Activated naive CD8-positive, alpha-beta T cell treated with anti-CD3 and anti-CD28 coated beads, Interleukin-2, amount 10 ng/mL, durations not matched to agents 7 days and 5 days (primary cell): Measurements from ENCODE around the gene C2orf76. TPM values are rescaled to one million over a fixed set of nuclear protein-coding genes. Genes with fewer than 3 reads are reported as not detected.
"Not testable (repeated sequence)": the region's sequence is repeated elsewhere in the genome, so short reads cannot be mapped to it uniquely, and the experiment has no call there.

Experiments used
- ATAC-seq: fragments of 150-1000 bp; cut with Tn5 transposase; one replicate; pipeline ENCODE4 v1.10.0; 2021; ENCODE audit warnings: low read depth, moderate library complexity
- POLR2A ChIA-PET: fragments of 350-600 bp; sonication (Branson Sonifier 250); formaldehyde crosslinking; loops from one replicate; lab custom pipeline; 2021; ENCODE audit warnings: antibody characterized with exemption; lab: Charles Lee
- DNase-seq: peaks from one replicate; pipeline ENCODE4 v3.0.0; 2021
- H3K27ac Mint-ChIP-seq: one replicate; pipeline ENCODE4 v1.8.0; 2022; ENCODE audit warnings: mild to moderate bottlenecking, mixed read lengths
- H3K27me3 Mint-ChIP-seq: one replicate; pipeline ENCODE4 v1.8.0; 2022; ENCODE audit warnings: mild to moderate bottlenecking, moderate library complexity, mixed read lengths
- H3K36me3 Mint-ChIP-seq: one replicate; pipeline ENCODE4 v1.8.0; 2021; ENCODE audit warnings: mild to moderate bottlenecking, mixed read lengths
- H3K4me1 Mint-ChIP-seq: one replicate; pipeline ENCODE4 v1.8.0; 2021; ENCODE audit warnings: mixed read lengths
- H3K4me3 Mint-ChIP-seq: one replicate; pipeline ENCODE4 v1.8.0; 2022; ENCODE audit warnings: mild to moderate bottlenecking, moderate library complexity, mixed read lengths
- H3K9me3 Mint-ChIP-seq: one replicate; pipeline ENCODE4 v1.8.0; 2021; ENCODE audit warnings: mixed read lengths
- total RNA-seq, 2 experiments: library from RNA; stranded (reverse); gene quantifications; one replicate each; pipeline ENCODE4 v1.2.3, GENCODE V29; 2021

C2orf76 gene
- total RNA-seq, 2 experiments from 2014 or later: 6.4 to 7.5 TPM

- H3K27me3 Mint-ChIP-seq: no peaks in the 10 kb centered on the region
- no peaks in the 10 kb centered on the region for H3K36me3 Mint-ChIP-seq
- H3K4me3 Mint-ChIP-seq: no peak overlapping the region
- no peaks in the 10 kb centered on the region for H3K9me3 Mint-ChIP-seq
- no peak for DNase-seq
- no peak for ATAC-seq
- H3K4me1 Mint-ChIP-seq: no peaks in the 10 kb centered on the region
- POLR2A ChIA-PET: no interaction called here
- H3K27ac Mint-ChIP-seq: no peak overlapping the region
These were observed 87.7 kb downstream of the C2orf76 start for GRCh38 chr2:119278946-119279345.

- POLR2A ChIA-PET, H3K4me3 Mint-ChIP-seq, H3K9me3 Mint-ChIP-seq, H3K4me1 Mint-ChIP-seq, ATAC-seq, DNase-seq, H3K36me3 Mint-ChIP-seq, H3K27ac Mint-ChIP-seq, H3K27me3 Mint-ChIP-seq: not testable (repeated sequence)
These were observed 88.2 kb downstream of the C2orf76 start for GRCh38 chr2:119278385-119278784.

GRCh38 chr2:119276864-119277263, 89.8 kb downstream of the C2orf76 start:
- no peaks in the 10 kb centered on the region for H3K27me3 Mint-ChIP-seq
- H3K9me3 Mint-ChIP-seq: no peaks in the 10 kb centered on the region
- ATAC-seq (no peak), DNase-seq (no peak)
- no peaks in the 10 kb centered on the region for H3K4me1 Mint-ChIP-seq
- no peak overlapping the region for H3K4me3 Mint-ChIP-seq
- H3K36me3 Mint-ChIP-seq: no peaks in the 10 kb centered on the region
- POLR2A ChIA-PET: no interaction called here
- H3K27ac Mint-ChIP-seq: no peak overlapping the region

GRCh38 chr2:119267604-119268003, 99.0 kb downstream of the C2orf76 start:
- Mint-ChIP-seq H3K4me3 (no peak overlapping the region), H3K27ac (no peak overlapping the region), H3K36me3 (no peaks in the 10 kb centered on the region), H3K4me1 (no peaks in the 10 kb centered on the region), H3K9me3 (no peaks in the 10 kb centered on the region), H3K27me3 (peaks cover 10% of the 10 kb centered on the region)
- no peak for ATAC-seq
- DNase-seq: no peak
- POLR2A ChIA-PET: no interaction called here

GRCh38 chr2:119266091-119266589, 100.5 kb downstream of the C2orf76 start:
- H3K9me3 Mint-ChIP-seq: no peaks in the 10 kb centered on the region
- H3K27ac Mint-ChIP-seq: no peak overlapping the region
- H3K36me3 Mint-ChIP-seq: no peaks in the 10 kb centered on the region

GRCh38 chr2:119265693-119266066, 101.0 kb downstream of the C2orf76 start:
- no peaks in the 10 kb centered on the region for H3K36me3 Mint-ChIP-seq
- H3K27ac Mint-ChIP-seq: no peak overlapping the region
- H3K9me3 Mint-ChIP-seq: no peaks in the 10 kb centered on the region
- POLR2A ChIA-PET: no interaction called here
- DNase-seq (no peak), ATAC-seq (no peak)
- peaks cover 10% of the 10 kb centered on the region for H3K27me3 Mint-ChIP-seq
- H3K4me1 Mint-ChIP-seq: no peaks in the 10 kb centered on the region
- no peak overlapping the region for H3K4me3 Mint-ChIP-seq

More at GRCh38 chr2:119266091-119266589, 100.5 kb downstream of the C2orf76 start:
- DNase-seq: no peak
- Mint-ChIP-seq H3K27me3 (peaks cover 10% of the 10 kb centered on the region), H3K4me3 (no peak overlapping the region), H3K4me1 (no peaks in the 10 kb centered on the region)
- ATAC-seq: no peak
- POLR2A ChIA-PET: no interaction called here

GRCh38 chr2:119264781-119265692, 101.6 kb downstream of the C2orf76 start:
- H3K36me3 Mint-ChIP-seq: no peaks in the 10 kb centered on the region
- no peaks in the 10 kb centered on the region for H3K4me1 Mint-ChIP-seq
- H3K27me3 Mint-ChIP-seq: peaks cover 10% of the 10 kb centered on the region
- no peaks in the 10 kb centered on the region for H3K9me3 Mint-ChIP-seq
- peak; percentile 47 for DNase-seq
- POLR2A ChIA-PET: no interaction called here
- peak; percentile 78 for ATAC-seq
- no peak overlapping the region for H3K27ac Mint-ChIP-seq
- H3K4me3 Mint-ChIP-seq: no peak overlapping the region

GRCh38 chr2:119263656-119264055, 103.0 kb downstream of the C2orf76 start:
- no peak overlapping the region for H3K27ac Mint-ChIP-seq
- POLR2A ChIA-PET: no interaction called here
- H3K4me1 Mint-ChIP-seq: no peaks in the 10 kb centered on the region
- no peaks in the 10 kb centered on the region for H3K9me3 Mint-ChIP-seq
- H3K36me3 Mint-ChIP-seq: no peaks in the 10 kb centered on the region
- DNase-seq (no peak), ATAC-seq (no peak)
- H3K27me3 Mint-ChIP-seq: peaks cover 5% of the 10 kb centered on the region
- H3K4me3 Mint-ChIP-seq: no peak overlapping the region

GRCh38 chr2:119263025-119263424, 103.6 kb downstream of the C2orf76 start:
- DNase-seq (no peak), ATAC-seq (no peak)
- no peaks in the 10 kb centered on the region for H3K36me3 Mint-ChIP-seq
- no peaks in the 10 kb centered on the region for H3K9me3 Mint-ChIP-seq
- H3K27me3 Mint-ChIP-seq: peaks cover 5% of the 10 kb centered on the region
- no peak overlapping the region for H3K27ac Mint-ChIP-seq
- POLR2A ChIA-PET: no interaction called here
- H3K4me3 Mint-ChIP-seq: no peak overlapping the region
- no peaks in the 10 kb centered on the region for H3K4me1 Mint-ChIP-seq

- Mint-ChIP-seq H3K27me3 (no peaks in the 10 kb centered on the region), H3K9me3 (no peaks in the 10 kb centered on the region), H3K4me3 (no peak overlapping the region), H3K27ac (no peak overlapping the region), H3K36me3 (no peaks in the 10 kb centered on the region), H3K4me1 (no peaks in the 10 kb centered on the region)
- POLR2A ChIA-PET: no interaction called here
- no peak for DNase-seq
- no peak for ATAC-seq
These were observed 105.0 kb downstream of the C2orf76 start for GRCh38 chr2:119261493-119262225.

- DNase-seq (no peak), ATAC-seq (no peak)
- Mint-ChIP-seq H3K4me3 (no peak overlapping the region), H3K27ac (no peak overlapping the region), H3K36me3 (no peaks in the 10 kb centered on the region), H3K9me3 (no peaks in the 10 kb centered on the region), H3K27me3 (no peaks in the 10 kb centered on the region), H3K4me1 (no peaks in the 10 kb centered on the region)
- POLR2A ChIA-PET: no interaction called here
These were observed 105.8 kb downstream of the C2orf76 start for GRCh38 chr2:119260646-119261492.

- POLR2A ChIA-PET: interaction anchor here (0.6 kb wide), 1 partner anchor 1777 kb away, joined by 3 read pairs; no protein-coding TSS in a partner anchor
- DNase-seq: no peak
- no peaks in the 10 kb centered on the region for H3K9me3 Mint-ChIP-seq
These were observed 107.3 kb downstream of the C2orf76 start for GRCh38 chr2:119259296-119259860.

GRCh38 chr2:119257198-119257597, 109.4 kb downstream of the C2orf76 start:
- no peaks in the 10 kb centered on the region for H3K4me1 Mint-ChIP-seq
- H3K9me3 Mint-ChIP-seq: no peaks in the 10 kb centered on the region
- POLR2A ChIA-PET: no interaction called here
- H3K27ac Mint-ChIP-seq: no peak overlapping the region
- DNase-seq (no peak), ATAC-seq (no peak)
- H3K36me3 Mint-ChIP-seq: no peaks in the 10 kb centered on the region
- H3K27me3 Mint-ChIP-seq: no peaks in the 10 kb centered on the region
- no peak overlapping the region for H3K4me3 Mint-ChIP-seq

More at GRCh38 chr2:119259296-119259860, 107.3 kb downstream of the C2orf76 start:
- Mint-ChIP-seq H3K27ac (no peak overlapping the region), H3K36me3 (no peaks in the 10 kb centered on the region), H3K27me3 (no peaks in the 10 kb centered on the region), H3K4me3 (no peak overlapping the region), H3K4me1 (no peaks in the 10 kb centered on the region)
- ATAC-seq: no peak
